KBM-7 (cell line): Measurements from ENCODE around the gene PHAF1.

Source experiments
- DNase-seq: peaks from one replicate; pipeline ENCODE4 v3.0.0-alpha.2; 2015
- in situ Hi-C: fragments of 300-500 bp; cut with MboI; formaldehyde crosslinking; loops from 2 replicates; pipeline ENCODE4 v1.14.3; 2020; ENCODE audit warnings: low sequenced_read_pairs, low pct_unique_long_range_greater_than_20kb, mixed read lengths

PHAF1 gene

GRCh38 chr16:67170949-67171649 is 61.4 kb downstream of the PHAF1 start:
- in situ Hi-C loops, result no loop called here
- DNase-seq, result no peak

- DNase-seq, result no peak
- in situ Hi-C loops, result no loop called here
Measured at GRCh38 chr16:67173323-67173722, 63.6 kb downstream of the PHAF1 start.

GRCh38 chr16:67173808-67174705 is 64.3 kb downstream of the PHAF1 start:
- DNase-seq, result peak; percentile 80
- in situ Hi-C loops, result no loop called here

DNA sequence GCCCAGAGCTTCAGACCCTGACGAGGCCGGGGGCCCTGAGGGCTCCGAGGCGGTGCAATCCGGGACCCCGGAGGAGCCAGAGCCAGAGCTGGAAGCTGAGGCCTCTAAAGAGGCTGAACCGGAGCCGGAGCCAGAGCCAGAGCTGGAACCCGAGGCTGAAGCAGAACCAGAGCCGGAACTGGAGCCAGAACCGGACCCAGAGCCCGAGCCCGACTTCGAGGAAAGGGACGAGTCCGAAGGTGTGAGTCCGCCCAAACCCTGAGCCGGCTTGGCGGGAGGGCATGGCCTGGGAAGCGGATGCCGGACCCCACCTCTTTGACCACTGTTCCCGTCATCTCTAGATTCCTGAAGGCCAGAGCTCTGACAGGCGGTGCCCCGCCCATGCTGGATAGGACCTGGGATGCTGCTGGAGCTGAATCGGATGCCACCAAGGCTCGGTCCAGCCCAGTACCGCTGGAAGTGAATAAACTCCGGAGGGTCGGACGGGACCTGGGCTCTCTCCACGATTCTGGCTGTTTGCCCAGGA is 65.0 kb downstream of the PHAF1 start:
- no peak for DNase-seq
- in situ Hi-C loops, result no loop called here

DNA sequence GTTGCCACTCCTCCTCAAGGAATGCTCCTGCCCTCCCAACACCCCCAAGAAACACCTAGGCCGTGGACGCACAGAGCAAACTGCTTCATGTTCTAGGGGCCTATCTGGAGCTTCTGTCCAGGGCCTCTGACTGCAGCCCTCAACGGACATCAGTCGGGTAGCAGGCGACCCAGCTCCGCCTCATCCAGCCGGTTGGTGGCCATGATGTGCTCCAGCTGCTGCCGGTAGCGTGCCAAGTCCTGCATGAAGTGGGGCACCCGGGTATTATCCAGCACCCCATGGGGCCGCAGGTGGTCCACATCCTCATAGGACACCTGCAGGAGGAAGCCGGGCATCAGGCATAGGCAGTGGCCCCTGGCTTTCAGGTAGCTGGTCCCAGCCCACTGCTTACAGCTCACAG is 66.9 kb downstream of the PHAF1 start:
- DNase-seq, result no peak
- in situ Hi-C loops, result no loop called here

DNA sequence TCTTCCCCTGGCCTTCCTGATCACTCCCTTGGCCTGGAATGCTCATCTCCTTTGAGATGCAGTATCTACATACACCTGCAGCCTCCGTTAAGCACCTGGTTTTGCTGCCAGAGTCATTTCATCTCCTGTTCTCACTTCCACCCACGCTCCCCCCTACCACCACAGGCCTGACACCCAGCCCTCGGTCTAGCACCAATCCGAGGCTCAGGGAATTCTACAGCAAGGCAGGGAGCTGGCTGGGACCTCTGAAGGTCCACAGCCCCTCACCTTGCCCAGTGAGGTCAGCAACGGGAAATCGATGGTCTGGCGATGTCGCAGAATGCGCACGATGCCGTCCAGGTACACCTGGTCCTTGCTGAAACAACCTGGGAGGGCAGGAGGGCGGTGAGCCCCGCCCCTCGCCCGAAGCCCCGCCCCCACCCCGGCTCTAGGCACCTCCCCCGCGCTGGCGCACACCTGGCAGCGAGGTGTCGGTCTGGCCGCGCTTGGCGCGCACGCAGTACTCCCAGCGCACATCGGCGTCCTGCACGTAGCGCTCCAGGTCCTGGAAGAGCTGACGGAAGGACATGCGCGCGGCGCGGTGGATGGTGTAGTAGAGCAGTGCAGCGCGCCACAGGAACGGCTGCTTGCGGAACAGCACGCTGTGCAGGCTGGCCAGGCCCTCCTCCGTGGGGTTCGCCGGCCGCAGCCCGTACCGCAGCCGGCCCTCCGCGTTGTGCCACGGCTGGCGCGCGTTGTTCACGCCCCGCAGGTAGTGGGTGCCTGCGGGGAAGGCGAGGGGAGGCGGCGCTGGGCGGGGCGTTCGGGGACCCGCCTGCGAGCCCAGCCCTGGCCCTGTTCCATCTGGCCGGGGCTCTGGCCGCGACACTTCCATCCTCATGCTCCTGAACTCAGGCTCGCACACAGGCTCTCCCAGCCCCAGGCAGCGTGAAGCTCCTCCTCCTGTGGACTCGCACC is 68.3 kb downstream of the PHAF1 start:
- in situ Hi-C loops, result no loop called here
- no peak for DNase-seq

GRCh38 chr16:67179421-67180080 is 69.8 kb downstream of the PHAF1 start:
- DNase-seq, result peak; percentile 25
- in situ Hi-C loops, result no loop called here

DNA sequence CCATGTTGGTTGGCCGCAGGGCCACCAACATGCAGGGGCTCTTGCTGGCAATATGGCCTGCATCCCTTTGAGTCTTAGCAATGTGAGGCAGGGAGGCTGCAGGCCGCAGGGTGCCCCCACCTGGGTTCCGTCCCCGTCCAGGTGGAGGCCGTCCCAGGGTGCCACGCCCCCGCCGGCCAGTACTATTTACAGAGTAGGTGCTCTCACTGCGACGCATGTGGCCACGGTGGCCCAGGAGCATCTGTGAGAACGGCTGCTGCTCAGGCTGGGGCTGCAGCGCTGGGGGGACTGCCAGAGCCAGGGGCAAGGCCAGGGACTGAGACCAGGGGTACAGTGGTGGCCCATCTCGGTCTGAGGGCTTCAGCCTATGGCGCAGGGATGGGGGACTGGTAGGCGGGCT is 70.4 kb downstream of the PHAF1 start:
- in situ Hi-C loops, result no loop called here
- DNase-seq, result no peak

DNA sequence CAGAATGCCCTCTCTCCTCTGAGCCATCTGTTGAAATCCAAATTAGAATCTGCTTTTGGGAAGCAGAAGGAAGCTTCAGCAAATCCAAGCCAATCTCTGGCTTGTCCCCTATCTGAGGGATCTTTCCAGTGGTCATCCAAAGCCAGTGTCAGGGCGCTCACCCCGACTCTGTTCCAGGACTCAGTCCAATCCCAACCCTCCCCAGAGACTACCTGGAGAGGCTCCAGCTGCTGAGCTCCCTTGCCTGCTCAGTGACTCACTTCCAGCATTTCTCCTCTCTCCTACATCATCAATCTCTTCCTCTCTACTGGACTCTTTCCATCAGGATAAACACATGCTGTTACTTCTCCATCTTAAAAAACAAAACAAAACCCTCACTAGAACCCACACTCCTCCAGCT is 71.6 kb downstream of the PHAF1 start:
- in situ Hi-C loops, result no loop called here
- DNase-seq, result no peak

DNA sequence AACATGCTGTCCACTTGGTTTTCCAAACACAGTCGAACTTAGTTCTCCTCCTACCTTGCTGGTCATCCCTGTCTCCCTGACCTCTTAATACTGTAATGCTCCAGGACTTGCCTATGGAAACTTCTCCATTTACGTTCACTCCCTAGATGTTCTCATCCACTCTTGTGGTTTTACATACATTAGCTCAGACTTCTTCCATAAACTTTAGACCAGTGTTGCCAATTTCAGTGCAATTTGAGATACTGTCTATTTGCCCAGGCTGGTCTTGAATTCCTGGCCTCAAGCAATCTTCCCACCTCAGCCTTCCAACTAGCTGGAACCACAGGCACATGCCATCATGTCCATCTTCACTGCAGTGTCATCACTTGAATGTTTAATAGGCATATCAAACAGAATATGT is 72.5 kb downstream of the PHAF1 start:
- in situ Hi-C loops, result no loop called here
- DNase-seq, result peak; percentile 27

GRCh38 chr16:67183284-67183626 is 73.5 kb downstream of the PHAF1 start:
- in situ Hi-C loops, result no loop called here

GRCh38 chr16:67183627-67184452 is 74.1 kb downstream of the PHAF1 start, which contains the start of gene MATCAP1:
TSS of gene MATCAP1 (minus strand) at chr16:67183963. CDS start at chr16:67180610, 3,353 bp downstream.
- DNase-seq, result peak; percentile 98
- in situ Hi-C loops, result no loop called here

More at GRCh38 chr16:67183284-67183626, 73.5 kb downstream of the PHAF1 start:
- DNase-seq, result no peak

GRCh38 chr16:67184453-67184994 is 74.8 kb downstream of the PHAF1 start:
- no peak for DNase-seq
- in situ Hi-C loops, result no loop called here

DNA sequence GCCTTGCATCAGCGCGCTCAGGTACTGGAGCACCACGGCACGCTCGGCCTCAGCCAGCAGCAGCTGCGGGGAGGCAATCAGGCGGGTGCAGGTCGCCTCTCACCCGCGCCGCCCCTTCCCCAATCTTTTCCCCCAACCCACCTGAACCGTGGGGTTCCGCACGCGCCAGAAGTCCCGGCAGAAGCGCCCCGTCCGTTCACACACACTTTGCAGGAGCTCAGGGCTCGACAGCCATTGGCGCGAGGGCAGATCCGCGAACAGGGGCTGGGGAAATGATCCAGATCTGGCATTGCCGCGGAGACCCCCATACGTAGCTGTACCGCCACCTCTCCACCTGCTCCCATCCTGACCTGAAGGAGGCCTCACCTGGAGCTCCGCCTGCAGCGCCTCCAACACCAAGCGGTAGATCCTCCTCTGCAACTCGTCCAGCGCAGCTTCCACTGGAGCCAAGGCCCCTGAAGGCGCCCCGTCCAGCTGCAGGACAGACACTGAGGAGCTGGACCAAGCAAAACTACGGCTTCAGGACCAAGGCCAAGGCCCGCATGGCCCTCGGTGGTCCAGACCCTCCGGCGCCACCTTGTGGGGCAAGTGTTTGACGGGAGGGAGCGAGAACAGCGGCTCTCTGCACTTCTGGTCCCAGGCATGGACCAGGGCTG is 75.4 kb downstream of the PHAF1 start:
- DNase-seq, result peak; percentile 88
- in situ Hi-C loops, result no loop called here

DNA sequence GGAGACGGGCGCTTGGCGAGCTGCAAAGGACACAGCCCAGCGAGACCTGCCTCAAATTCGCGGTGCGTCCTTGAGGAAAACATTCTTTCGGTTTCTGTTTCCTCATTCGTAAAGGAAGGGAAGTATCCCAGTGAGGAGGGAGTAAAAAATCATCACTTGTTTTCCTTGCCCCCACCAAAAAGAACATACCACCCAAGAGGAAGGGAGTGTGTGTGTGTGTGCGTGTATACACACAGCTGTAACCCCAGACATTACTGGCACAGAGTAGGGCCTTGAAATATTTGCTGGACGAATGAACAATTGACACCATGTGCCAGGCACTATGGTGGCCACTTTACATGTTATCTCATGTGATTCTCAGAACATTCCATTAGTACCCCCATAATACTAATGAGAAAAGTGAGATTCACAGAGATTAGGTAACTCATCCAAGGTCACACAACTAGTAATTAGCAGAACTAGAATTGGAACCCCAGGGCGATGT is 76.0 kb downstream of the PHAF1 start:
- in situ Hi-C loops, result no loop called here
- DNase-seq, result no peak

DNA sequence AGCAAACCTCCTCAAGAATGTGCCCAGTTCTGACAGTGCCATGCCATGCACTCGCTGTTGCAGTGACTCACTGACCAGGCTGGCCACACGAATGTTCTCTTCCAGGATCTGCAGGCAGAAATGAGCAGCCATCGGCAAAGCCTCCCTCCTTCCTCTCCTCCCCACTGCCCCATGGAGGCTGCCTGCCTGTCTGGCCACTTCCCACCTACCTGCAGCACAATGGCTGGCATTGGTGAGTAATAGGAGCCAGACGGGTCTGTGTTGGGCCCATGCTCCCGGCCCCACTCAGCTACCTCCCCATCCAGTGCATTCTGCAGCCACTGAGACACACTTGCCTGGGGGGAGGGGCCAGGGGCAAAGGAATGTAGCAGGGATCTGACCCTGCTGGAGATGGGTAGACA is 76.8 kb downstream of the PHAF1 start:
- in situ Hi-C loops, result no loop called here
- DNase-seq, result no peak
